ENCODE measurements around the gene SLC12A5. TPM values are rescaled to one million over a fixed set of nuclear protein-coding genes. Genes with fewer than 3 reads are reported as not detected.

SLC12A5 gene
- total RNA-seq, 1 donor: under 0.01 TPM

- no peak for TF ChIP-seq CTCF (IDR thresholded peaks at IDR 0.05; ENCODE audit: insufficient read depth, low read depth, low read length)
- H3K4me3 ChIP-seq (ENCODE audit: low read depth, low read length): no peak overlapping the region
- DNase-seq (ENCODE audit: low read depth): peak; percentile 71
Measured at GRCh38 chr20:46027245-46027853, 1.7 kb upstream of the SLC12A5 start.

GRCh38 chr20:46028110-46028509 is 905 bp upstream of the SLC12A5 start:
- H3K4me3 ChIP-seq (ENCODE audit: low read depth, low read length): no peak overlapping the region
- DNase-seq (ENCODE audit: low read depth): no peak
- TF ChIP-seq CTCF (IDR thresholded peaks at IDR 0.05; ENCODE audit: insufficient read depth, low read depth, low read length): no peak

GRCh38 chr20:46030284-46031013 is 1.4 kb downstream of the SLC12A5 start:
- no peak for DNase-seq (ENCODE audit: low read depth)
- no peak overlapping the region for H3K4me3 ChIP-seq (ENCODE audit: low read depth, low read length)
- no peak for TF ChIP-seq CTCF (IDR thresholded peaks at IDR 0.05; ENCODE audit: insufficient read depth, low read depth, low read length)

GRCh38 chr20:46031014-46031569 is 2.1 kb downstream of the SLC12A5 start:
- no peak overlapping the region for H3K4me3 ChIP-seq (ENCODE audit: low read depth, low read length)
- no peak for TF ChIP-seq CTCF (IDR thresholded peaks at IDR 0.05; ENCODE audit: insufficient read depth, low read depth, low read length)
- no peak for DNase-seq (ENCODE audit: low read depth)

- no peak for TF ChIP-seq CTCF (IDR thresholded peaks at IDR 0.05; ENCODE audit: insufficient read depth, low read depth, low read length)
- DNase-seq (ENCODE audit: low read depth): no peak
- H3K4me3 ChIP-seq (ENCODE audit: low read depth, low read length): no peak overlapping the region
Measured at GRCh38 chr20:46031701-46032254, 2.8 kb downstream of the SLC12A5 start.

GRCh38 chr20:46034039-46034438 is 5.0 kb downstream of the SLC12A5 start:
- TF ChIP-seq CTCF (IDR thresholded peaks at IDR 0.05; ENCODE audit: insufficient read depth, low read depth, low read length): no peak
- no peak overlapping the region for H3K4me3 ChIP-seq (ENCODE audit: low read depth, low read length)
- no peak for DNase-seq (ENCODE audit: low read depth)

Data from fibroblast of villous mesenchyme (primary cell).